SK-N-SH treated with all-trans-retinoic acid at 6 μM for 48 hours (cell line): ENCODE measurements around the gene PINK1.

Experiments used
- BACH2 ChIP-seq: fragments of 250-450 bp; sonication (Bioruptor Pico); IDR thresholded peaks from 2 replicates; pipeline ENCODE4 v1.9.0; 2021; ENCODE audit warnings: mild to moderate bottlenecking, borderline replicate concordance
- CSDC2 ChIP-seq: fragments of 250-450 bp; sonication (Bioruptor Pico); IDR thresholded peaks from 2 replicates; pipeline ENCODE4 v1.5.0; 2020; ENCODE audit warnings: mild to moderate bottlenecking, moderate library complexity
- GLIS3 ChIP-seq: fragments of 250-450 bp; sonication (Bioruptor Pico); IDR thresholded peaks from 2 replicates; pipeline ENCODE4 v1.5.0; 2020; ENCODE audit warnings: mild to moderate bottlenecking, moderate library complexity
- PATZ1 ChIP-seq: fragments of 250-450 bp; sonication (Bioruptor Pico); IDR thresholded peaks from 2 replicates; pipeline ENCODE4 v1.8.0; 2020; ENCODE audit warnings: mild to moderate bottlenecking, moderate library complexity, borderline replicate concordance
- ZC3H10 ChIP-seq: fragments of 250-450 bp; sonication (Bioruptor Pico); IDR thresholded peaks from 2 replicates; pipeline ENCODE4 v1.5.1; 2021; ENCODE audit warnings: mild to moderate bottlenecking, moderate library complexity

- TF ChIP-seq CSDC2 (CRISPR knock-in tag) = no peak
- no peak for TF ChIP-seq BACH2 (CRISPR knock-in tag)
- no peak for TF ChIP-seq PATZ1
- TF ChIP-seq ZC3H10 (CRISPR knock-in tag) = no peak
- no peak for TF ChIP-seq GLIS3
Observed at GRCh38 chr1:20672265-20672632, 39.0 kb downstream of the PINK1 start.
